ENCODE results near the gene CCDC8.
A peak's percentile ranks its signal among the peaks of the same experiment; 100 is the strongest.
"Not testable (repeated sequence)": the region's sequence is repeated elsewhere in the genome, so short reads cannot be mapped to it uniquely, and the experiment has no call there.

CCDC8 gene

DNA sequence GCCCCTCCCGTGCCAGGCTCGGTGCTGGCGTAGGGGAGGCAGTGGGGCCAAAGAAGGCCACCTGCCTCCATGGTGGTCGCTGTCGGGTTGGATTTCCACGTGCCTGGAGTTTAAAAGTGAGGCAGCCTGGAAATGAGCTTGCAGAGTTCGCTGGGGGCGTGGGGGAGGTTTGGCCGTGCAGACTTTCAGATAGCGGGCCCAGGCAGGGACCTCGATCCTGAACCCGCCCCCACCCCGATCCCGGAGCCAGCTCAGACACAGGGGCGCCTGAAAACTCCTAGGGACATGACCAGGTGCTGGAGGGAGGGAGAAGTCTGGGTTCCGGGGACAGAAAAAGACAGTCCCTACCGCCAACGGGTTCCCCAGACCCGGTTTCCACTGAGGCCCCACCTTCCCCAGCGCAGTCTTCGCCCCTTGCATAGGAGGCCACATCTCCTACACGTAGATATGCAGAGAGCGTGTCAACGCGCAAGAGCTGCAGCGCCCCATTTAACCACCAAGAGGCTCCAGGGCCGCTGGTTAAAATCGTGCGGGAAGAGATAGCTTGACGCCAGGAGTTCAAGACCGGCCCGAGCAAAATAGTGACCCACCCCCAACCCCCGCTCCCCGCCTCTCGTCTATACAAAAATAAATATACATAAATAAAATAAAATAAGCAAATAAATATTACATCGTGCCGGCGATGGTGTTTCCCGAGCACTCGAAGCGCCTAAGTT is 8.5 kb downstream of the CCDC8 start:
- no peak for DNase-seq

DNA sequence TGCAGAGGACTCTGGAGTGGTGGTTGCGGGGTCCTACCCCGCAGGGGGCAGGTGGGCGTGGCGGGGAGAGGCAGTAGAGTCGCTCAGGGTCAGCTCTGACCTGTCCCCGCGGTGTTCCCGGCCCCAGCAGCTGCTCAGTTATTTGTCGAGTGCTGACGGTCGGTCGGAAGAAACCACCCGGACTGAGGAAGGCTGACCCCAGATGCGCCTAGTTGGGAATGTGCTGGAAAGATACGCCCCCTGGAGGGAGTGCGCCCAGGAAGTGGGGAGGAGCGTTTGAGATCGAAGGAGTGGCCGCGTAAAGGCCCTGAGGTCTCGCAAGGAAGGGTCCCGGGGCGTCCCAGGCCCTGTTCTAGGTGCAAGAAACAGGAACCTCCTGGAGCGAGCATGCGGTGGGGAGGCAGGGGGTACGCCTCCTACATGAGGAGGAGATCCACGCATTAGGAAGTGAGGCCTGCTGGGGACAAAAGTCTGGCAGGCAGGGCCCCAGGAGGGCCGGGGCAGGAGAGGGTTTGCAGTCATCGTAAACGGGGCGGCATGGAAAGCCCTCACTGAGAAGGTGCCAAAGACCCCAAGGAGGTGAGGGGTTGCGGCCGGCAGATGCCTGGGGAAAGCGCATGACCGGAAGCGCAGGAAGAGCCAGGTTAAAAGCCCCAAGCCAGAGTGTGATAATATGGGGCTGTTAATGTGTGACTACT is 9.2 kb downstream of the CCDC8 start:
- DNase-seq: peak in 16 of 51 donors; percentile 8 to 66 (median 35)

DNA sequence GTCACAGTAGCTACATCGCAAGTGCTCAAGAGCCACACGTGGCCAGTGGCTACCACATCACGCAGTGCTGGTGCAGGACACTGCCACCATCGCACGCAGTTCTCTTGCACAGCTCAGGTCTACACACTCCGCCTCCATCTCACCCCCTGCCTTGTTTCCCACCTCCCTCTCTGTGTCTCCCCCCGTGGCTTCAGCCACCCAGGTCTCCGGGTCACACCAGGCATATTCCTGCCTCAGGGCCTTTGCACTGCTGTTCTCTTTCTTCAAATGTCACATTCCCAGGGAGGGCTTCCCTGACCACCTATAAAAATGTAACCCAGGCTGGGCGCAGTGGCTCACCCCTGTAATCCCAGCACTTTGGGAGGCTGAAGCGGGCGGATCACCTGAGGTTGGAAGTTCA is 10.6 kb downstream of the CCDC8 start:
- no peak for DNase-seq

DNA sequence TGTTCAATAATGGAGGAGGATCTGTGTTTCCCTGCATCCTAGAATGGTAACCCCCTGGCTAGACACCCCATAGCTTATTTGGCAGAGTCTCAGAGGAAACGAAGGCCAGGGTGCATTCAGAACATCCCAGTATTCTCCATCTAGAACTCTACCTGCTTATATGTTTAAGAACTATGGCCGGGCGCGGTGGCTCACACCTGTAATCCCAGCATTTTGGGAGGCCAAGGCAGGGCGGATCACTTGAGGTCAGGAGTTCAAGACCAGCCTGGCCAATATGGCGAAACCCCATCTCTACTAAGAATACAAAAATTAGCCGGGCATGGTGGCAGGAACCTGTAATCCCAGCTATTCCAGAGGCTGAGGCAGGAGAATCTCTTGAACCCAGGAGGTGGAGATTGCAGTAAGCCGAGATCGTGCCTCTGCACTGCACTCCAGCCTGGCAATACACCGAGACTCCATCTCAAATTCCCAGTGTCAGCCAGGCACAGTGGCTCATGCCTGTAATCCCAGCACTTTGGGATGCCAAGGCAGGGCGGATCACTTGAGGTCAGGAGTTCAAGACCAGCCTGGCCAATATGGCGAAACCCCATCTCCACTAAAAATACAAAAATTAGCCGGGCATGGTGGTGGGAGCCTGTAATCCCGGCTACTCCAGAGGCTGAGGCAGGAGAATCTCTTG is 15.4 kb downstream of the CCDC8 start:
- not testable (repeated sequence) for DNase-seq

DNA sequence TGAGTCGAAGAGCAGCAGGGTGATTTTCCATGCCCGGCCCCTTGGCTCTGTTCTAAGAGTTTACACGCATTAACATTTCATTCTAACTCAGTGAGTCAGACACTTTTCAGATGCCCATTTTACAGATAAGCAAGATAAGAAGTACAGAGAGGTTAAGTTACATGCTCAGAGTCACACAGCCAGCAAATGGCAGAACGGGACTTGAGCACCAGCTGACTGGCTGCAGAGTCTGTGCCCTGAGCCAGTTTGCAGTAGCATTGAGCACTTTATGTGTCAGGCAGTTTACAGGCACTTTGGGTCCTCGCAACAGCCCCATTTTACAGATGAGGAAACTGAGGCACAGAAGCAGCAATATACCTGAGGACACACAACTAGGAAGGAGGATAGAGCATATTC is 19.0 kb downstream of the CCDC8 start:
- no peak for DNase-seq

DNA sequence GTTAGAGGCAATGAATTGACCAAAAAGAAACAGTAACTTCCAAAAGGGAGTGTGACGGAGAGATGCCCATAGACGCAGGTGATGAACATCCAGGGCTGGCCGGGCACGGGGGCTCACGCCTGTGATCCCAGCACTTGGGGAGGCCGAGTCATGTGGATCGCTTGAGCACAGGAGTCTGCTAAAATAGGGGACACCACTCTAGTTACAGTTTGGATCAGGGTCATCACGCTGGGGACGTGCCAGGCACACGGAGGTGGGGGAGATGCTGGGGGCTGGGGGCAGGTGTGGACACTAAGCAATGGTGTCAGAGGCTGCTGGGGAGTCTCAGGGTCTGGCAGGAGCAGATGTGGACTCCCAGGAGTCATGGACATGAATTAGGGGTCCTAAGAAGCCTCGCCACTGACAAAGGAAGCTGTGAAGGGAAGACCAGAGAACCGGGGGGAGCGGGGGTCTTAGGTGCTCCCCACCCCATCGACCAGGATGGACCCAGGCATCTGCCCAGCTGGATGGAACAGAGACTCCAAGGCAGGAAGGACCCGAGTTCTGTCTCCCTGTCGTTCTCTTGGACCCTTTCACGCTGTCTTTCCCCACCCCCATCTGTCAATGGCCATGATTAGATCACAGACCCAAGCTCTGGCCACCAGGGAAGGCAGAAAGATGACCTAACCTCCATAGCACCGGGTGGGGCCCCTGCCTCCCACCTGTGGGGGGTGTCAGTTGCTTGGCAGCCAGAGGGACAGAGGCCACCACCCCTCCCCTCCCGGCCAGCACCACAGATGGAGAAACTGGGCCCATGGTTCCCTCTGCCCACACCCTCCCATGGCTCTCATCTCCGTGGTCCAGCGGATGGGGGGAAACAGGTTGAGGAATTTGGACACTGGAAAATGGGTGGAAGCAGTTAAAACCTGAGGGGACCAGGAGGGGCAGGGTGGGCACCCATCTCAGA is 19.6 kb downstream of the CCDC8 start:
- no peak for DNase-seq

DNA sequence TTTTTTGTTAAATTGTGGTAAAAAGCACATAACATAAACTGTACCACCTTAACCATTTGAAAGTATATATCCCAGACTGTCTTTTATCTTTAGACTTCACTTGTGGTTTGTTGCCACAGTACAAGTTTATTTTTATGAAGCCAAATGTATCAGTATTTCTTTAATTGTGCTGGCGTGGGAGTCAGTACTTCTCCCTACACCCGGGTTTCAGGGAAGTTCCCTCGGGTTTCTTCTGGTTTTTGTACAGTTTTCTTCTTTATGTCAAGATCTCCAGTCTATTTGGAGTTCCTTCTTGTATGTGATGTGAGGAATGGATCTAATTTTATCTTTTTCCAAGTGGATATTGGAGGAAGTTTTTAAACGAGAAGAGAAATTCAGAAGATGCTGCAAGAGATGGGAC is 20.5 kb downstream of the CCDC8 start:
- DNase-seq: no peak

DNA sequence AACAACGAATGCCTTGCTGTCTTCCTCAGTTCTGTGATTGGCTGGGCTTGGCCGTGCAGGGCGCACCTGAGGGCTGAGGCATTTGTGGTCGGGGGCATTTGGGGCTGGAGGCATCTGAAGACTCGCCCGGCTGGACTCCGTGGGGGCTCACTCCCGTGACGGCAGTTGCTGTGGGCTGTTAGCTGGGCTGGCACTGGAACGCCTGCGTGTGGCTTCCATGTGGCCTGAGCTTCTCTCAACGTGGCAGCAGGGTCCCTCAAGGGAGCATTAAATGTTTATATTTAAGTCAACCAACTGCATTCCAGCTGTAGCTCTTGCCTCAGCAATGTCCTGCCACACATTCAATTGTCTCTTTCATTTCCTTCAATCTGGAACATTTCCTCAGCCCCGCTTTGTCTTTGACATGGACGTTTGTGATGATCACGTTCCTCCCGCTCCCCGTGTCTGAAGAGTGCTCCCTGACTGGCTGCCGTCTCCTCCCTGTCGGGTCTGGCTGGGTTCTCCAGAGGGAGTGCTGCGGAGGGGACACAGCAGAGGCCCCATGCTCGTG is 21.0 kb downstream of the CCDC8 start:
- DNase-seq: peak in 8 of 51 donors; percentile 9 to 44 (median 22)

DNA sequence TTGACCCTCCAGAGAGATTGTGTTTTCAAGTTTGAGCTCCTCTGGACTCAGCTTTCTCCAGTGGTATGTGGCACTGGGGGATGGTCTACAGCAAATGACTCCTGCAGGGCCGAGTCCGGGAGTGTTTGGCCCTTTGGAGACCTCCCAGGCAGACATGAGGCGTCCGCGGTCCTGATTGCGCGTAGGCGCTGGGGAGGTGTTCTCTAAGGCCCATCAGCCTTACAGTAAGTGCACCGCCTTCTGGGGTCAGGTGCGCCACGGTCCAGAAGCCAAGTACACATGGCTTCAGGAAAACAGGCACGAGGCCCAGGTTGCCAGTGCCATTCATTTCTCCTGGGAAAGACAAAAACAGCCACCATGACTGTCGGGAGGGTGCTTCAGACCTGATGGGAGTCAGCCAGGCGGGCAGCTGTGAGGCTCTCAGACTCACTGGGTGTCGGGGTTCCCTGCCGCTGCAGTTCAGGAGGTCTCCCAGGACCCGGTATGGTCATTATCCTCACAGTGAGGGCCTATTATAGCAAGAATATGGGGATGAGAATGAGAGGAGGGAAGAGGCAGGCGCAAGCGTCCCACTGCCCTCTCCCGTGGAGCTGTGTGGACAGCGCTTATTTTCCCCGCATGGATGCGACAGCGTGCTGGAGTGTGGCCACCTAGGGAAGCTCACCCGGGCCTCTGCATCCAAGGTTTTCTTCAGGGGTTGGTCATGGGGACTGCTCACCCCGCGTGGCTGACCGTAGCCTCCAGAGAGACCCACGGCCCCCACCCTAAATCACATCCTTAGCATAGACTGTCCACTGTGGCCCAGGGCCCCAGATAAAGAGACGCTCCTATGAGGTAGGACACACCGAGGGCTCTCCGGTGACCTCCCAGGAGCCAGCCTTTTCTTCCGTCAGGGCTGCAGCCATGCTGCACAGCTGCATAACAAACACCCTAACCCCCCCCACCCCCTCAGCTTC is 21.8 kb downstream of the CCDC8 start:
- DNase-seq: no peak

DNA sequence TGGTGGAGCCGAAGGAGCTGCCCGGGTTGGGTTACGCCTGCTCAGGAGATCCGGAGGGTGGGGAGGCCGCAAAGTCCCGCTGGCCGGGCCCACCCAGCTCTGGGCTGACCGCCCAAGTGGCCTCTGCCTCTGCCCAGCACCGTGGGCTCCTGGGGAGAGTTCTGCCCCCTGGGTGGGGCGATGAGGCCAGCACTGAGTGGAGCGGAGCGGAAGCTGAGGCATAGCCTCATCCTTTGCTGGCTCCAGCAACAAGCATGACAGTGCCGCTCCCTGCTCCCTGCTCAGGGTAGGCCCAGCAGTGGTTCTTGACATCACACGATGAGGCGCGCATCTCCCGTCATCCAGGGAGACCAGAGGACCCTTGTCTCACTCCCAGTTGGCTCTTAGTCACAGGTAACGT is 22.5 kb downstream of the CCDC8 start:
- DNase-seq: no peak

DNA sequence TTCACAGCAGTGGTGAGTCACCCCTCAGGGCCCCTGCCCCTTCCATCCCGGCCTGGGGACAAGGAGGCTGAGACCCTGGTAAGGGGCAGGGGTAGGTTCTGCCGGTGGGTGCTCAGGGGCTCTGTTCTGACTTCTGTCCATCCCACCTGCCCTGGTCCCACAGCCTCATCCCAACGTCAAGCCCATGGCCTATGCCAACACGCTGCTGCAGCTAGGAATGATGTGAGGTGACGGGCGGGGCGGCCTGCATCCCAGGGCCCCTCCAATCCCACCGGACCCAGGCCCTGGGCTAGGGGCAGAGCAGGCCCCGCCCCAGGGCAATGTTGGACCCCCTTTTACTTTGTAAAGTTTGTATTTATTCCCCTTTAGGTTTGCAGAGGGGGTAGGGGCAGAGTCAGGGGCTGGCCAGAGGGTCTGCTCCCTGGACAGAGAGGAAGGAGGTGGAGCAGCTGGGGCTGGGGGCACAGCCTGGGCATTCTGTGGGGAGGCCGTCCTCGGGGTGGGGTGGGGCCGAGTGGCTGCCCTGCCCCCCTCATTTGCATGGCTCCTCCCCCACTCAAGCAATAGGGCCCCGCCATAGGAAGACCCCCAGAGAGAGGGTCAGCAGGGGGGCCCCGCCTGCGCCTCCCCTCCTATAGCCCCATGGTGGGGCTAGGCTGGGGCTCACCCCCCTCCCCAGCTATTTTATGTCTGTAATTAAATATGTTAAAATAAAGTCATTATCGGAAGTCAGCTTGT is 23.1 kb downstream of the CCDC8 start:
- no peak for DNase-seq

DNA sequence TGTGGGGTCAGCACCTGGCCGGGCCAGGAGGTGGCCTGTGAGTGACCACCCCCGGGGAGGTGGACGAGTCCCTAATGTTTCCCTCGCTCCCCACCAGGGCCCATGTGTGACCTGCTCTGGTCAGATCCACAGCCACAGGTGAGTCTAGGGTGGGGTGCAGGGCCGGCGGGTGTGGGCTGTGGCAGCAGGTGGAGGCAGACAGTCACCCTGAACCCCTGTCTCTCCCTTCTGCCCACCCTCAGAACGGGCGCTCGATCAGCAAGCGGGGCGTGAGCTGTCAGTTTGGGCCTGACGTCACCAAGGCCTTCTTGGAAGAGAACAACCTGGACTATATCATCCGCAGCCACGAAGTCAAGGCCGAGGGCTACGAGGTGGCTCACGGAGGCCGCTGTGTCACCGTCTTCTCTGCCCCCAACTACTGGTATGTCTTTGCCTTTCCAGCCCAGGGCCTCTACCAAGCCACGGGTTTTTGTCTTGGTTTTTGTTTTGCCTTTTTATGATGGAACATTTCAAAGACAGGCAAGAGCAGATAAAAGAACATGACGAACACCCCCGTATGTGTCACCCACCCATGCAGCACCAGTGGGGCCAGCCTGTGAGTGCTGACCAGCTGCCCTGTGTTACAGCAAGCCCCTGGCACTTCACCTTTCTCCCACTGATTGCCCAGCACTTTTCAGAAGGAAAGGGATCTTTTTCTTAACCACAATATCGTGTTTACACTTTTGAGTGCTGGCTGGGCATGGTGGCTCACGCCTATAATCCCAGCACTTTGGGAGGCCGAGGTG is 24.9 kb downstream of the CCDC8 start:
- DNase-seq: no peak

DNA sequence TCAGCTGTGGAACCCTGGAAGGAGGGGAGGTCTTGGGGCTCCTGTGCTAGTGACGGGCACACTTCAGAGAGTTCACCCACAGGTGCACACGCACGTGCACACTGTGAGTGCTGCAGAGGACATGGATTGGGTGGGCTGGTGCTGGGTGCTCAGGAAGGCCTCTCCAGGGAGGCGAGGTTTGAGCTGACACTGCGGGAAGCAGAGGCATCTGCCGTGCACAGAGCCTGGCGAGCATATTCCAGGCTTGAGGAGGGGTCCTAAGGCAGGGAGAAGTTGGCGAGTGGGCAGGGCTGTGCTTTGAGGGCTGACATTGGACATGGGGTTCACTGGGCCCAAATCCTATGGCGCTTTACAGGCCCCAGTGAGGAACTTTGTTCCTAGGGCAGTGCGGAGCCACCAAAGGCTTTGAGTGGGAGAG is 25.6 kb downstream of the CCDC8 start:
- no peak for DNase-seq

DNA sequence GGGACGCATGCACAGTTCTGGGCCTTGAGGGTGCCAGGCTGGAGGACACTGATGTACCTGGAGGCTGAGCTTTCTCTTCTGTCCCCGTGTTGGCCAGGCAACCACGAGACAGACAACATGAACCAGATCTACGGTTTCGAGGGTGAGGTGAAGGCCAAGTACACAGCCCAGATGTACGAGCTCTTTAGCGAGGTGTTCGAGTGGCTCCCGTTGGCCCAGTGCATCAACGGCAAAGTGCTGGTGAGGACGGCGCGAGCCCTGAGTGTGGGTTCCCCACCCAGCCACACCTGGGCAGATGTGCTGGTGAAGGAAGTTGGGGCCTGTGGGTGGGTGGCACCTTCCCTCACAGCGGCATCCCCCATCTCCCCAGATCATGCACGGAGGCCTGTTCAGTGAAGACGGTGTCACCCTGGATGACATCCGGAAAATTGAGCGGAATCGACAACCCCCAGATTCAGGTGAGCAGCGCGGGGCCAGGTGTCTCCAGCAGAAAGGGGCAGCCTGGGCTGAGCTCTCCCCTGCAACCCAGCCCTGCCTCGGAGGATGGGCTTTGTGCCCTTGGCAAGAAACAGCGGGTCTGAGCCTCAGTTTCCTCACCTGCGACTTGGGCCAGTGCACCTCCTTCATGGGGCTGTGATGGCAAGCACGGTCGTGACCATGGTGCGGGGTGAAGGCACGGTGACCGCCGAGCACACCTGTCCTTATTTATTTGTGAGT is 26.2 kb downstream of the CCDC8 start:
- no peak for DNase-seq

DNA sequence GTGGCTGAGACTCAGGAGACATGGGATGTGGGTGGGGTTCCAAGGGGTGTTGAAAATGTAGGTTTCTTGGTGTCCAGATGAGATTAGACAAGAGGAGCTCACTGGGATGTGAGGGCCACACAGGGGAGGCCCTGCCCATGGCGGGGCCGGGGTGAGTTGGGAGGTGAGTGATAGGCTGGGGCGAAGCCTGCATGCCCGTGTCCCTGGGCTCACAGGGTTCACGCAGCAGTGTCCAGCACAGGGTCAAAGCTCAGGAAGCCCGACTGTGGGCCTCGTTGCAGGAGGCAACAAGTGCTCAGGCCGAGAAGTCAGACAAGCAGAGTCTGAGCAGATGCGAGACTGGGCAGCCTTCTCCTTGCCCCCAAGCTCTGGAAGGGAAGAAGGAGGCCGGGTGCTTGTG is 27.2 kb downstream of the CCDC8 start:
- no peak for DNase-seq

DNA sequence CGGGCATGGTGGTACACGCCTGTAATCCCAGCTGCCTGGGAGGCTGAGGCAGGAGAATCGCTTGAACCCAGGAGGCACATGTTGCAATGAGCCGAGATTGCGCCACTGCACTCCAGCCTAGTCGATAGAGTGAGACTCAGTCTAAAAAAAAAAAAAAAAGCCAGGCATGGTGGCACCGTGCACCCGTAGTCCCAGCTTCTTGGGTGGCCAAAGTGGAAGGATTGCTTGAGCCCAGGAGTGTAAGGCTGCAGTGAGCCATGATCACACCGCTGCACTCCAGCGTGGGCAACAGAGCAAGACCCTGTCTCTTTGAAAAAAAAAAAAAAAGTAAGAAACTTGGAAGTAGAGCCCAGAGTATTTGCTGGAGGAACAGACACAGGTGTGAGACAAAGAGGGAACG is 27.7 kb downstream of the CCDC8 start:
- DNase-seq: no peak

DNA sequence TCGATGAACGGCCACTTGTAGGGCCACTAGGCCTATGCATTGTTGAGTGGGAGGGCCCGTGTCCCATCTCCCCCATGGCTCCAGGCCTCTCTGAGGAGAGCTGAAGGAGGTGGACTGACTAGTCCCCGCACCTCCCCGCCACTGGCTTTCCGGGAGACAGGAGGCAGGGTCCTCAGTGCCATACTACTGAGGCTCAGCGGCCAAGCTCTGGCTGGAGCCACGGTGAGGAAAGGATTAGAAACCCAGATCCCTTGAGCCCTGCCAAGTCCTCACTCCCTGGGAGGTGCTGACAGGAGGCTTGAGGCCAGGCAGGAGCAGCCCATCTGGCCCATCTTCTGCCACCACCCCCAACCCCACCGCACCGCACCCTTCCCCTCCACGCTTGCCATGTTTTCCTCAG is 29.0 kb downstream of the CCDC8 start:
- no peak for DNase-seq

DNA sequence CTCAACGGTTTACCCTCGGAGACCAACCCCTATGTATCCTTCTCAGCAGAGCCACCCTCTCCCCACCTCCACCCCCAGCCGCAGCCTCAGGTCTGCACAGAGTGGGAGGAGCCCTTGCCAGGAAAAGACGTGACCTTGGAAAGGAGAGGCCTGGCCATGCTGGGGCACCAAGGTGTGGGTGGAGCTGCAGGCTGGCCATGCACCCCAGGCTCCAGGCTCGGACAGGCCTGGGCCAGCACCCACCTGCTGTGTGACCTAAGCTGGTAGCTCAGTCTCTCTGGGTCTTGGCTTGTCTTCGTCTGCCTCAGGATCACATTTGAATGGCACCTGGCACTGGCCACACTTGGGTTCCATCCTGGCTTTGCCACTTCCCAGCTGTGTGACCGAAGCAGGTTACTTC is 29.5 kb downstream of the CCDC8 start:
- no peak for DNase-seq
